Measurements from ENCODE around the gene EXOC7.

The EXOC7 gene

GRCh38 chr17:76121932-76122430 is 18.4 kb upstream of the EXOC7 start:
- Histone ChIP-seq H3K4ac (ENCODE audit: low read depth in 1 of 2, low read length in 2 of 2) (peak overlapping the region; percentile 24 to 74), H3K18ac (ENCODE audit: low read depth in 1 of 2, low read length in 2 of 2) (peak overlapping the region; percentile 61 to 78), H3K79me1 (replicated peaks; ENCODE audit: low read length, poor library complexity, severe bottlenecking) (no peaks in the 10 kb centered on the region), H3K4me1 (ENCODE audit: control insufficient read depth, insufficient read depth, low read depth, low read length) (peaks cover 16% of the 10 kb centered on the region), H2BK15ac (ENCODE audit: low read depth, poor library complexity, severe bottlenecking) (peak overlapping the region; percentile 60), H3K9me3 (ENCODE audit: control insufficient read depth, low read length) (no peaks in the 10 kb centered on the region), H3K27ac (ENCODE audit: low read length, poor library complexity, severe bottlenecking) (no peak overlapping the region), H4K91ac (ENCODE audit: low read length) (peak overlapping the region; percentile 89), H3K4me3 (ENCODE audit: insufficient read depth in 1 of 2, low read depth in 1 of 2, low read length in 2 of 2) (peak overlapping the region in 1 of 2 experiments; percentile 53), H2BK12ac (ENCODE audit: low read length in 2 of 2) (peak overlapping the region in 1 of 2 experiments; percentile 18), H3K4me2 (ENCODE audit: low read length, poor library complexity, severe bottlenecking) (peak overlapping the region; percentile 62), H2AFZ (ENCODE audit: low read depth, low read length) (peak overlapping the region; percentile 2), H2BK5ac (ENCODE audit: low read depth, low read length, poor library complexity, severe bottlenecking) (no peak overlapping the region), H3K9ac (ENCODE audit: low read length) (peak overlapping the region; percentile 80), H2AK5ac (ENCODE audit: low read length, severe bottlenecking) (no peak overlapping the region), H3K36me3 (ENCODE audit: control insufficient read depth in 1 of 2, insufficient read depth in 2 of 2, low read depth in 1 of 2, low read length in 2 of 2) (no peaks in the 10 kb centered on the region), H4K8ac (ENCODE audit: low read length) (peak overlapping the region; percentile 86), H2BK120ac (ENCODE audit: low read depth, low read length) (peak overlapping the region; percentile 77), H3K27me3 (ENCODE audit: control insufficient read depth in 1 of 2, insufficient read depth in 1 of 2, low read length in 2 of 2) (peaks cover 0 to 37% of the 10 kb centered on the region in 2 experiments), H3K14ac (ENCODE audit: low read length in 2 of 2) (no peak overlapping the region), H3K23ac (ENCODE audit: low read length in 2 of 2) (no peak overlapping the region)
- no peak for DNase-seq
- 47% methylated on average over 38 of the region's 42 CpGs for WGBS

- H2BK5ac ChIP-seq (ENCODE audit: low read depth, low read length, poor library complexity, severe bottlenecking), result no peak overlapping the region
- H3K79me1 ChIP-seq (replicated peaks; ENCODE audit: low read length, poor library complexity, severe bottlenecking), result no peaks in the 10 kb centered on the region
- peaks cover 16% of the 10 kb centered on the region for H3K4me1 ChIP-seq (ENCODE audit: control insufficient read depth, insufficient read depth, low read depth, low read length)
- H2BK15ac ChIP-seq (ENCODE audit: low read depth, poor library complexity, severe bottlenecking), result no peak overlapping the region
- no peak overlapping the region for H3K4me2 ChIP-seq (ENCODE audit: low read length, poor library complexity, severe bottlenecking)
- no peak overlapping the region for H3K4me3 ChIP-seq (ENCODE audit: insufficient read depth in 1 of 2, low read depth in 1 of 2, low read length in 2 of 2)
- no peak overlapping the region for H4K91ac ChIP-seq (ENCODE audit: low read length)
- H2BK12ac ChIP-seq (ENCODE audit: low read length in 2 of 2), result peak overlapping the region in 1 of 2 experiments; percentile 12
- no peak overlapping the region for H3K23ac ChIP-seq (ENCODE audit: low read length in 2 of 2)
- H2BK120ac ChIP-seq (ENCODE audit: low read depth, low read length), result no peak overlapping the region
- no peak overlapping the region for H2AK5ac ChIP-seq (ENCODE audit: low read length, severe bottlenecking)
- 79% methylated on average over 5 of the region's 5 CpGs for WGBS
- no peaks in the 10 kb centered on the region for H3K36me3 ChIP-seq (ENCODE audit: control insufficient read depth in 1 of 2, insufficient read depth in 2 of 2, low read depth in 1 of 2, low read length in 2 of 2)
- H3K9ac ChIP-seq (ENCODE audit: low read length), result no peak overlapping the region
- H3K4ac ChIP-seq (ENCODE audit: low read depth in 1 of 2, low read length in 2 of 2), result no peak overlapping the region
- H4K8ac ChIP-seq (ENCODE audit: low read length), result peak overlapping the region; percentile 88
- H2AFZ ChIP-seq (ENCODE audit: low read depth, low read length), result no peak overlapping the region
- no peaks in the 10 kb centered on the region for H3K9me3 ChIP-seq (ENCODE audit: control insufficient read depth, low read length)
- no peak for DNase-seq
- H3K14ac ChIP-seq (ENCODE audit: low read length in 2 of 2), result no peak overlapping the region
- H3K27ac ChIP-seq (ENCODE audit: low read length, poor library complexity, severe bottlenecking), result no peak overlapping the region
- no peak overlapping the region for H3K18ac ChIP-seq (ENCODE audit: low read depth in 1 of 2, low read length in 2 of 2)
- peaks cover 0 to 28% of the 10 kb centered on the region in 2 experiments for H3K27me3 ChIP-seq (ENCODE audit: control insufficient read depth in 1 of 2, insufficient read depth in 1 of 2, low read length in 2 of 2)
Measured at GRCh38 chr17:76120658-76121008, 17.0 kb upstream of the EXOC7 start.

- no peak overlapping the region for H3K4me3 ChIP-seq (ENCODE audit: insufficient read depth in 1 of 2, low read depth in 1 of 2, low read length in 2 of 2)
- 73% methylated on average over 19 of the region's 19 CpGs for WGBS
- H2AFZ ChIP-seq (ENCODE audit: low read depth, low read length), result no peak overlapping the region
- no peaks in the 10 kb centered on the region for H3K9me3 ChIP-seq (ENCODE audit: control insufficient read depth, low read length)
- H3K27me3 ChIP-seq (ENCODE audit: control insufficient read depth in 1 of 2, insufficient read depth in 1 of 2, low read length in 2 of 2), result peaks cover 0 to 21% of the 10 kb centered on the region in 2 experiments
- H3K14ac ChIP-seq (ENCODE audit: low read length in 2 of 2), result no peak overlapping the region
- no peak overlapping the region for H3K18ac ChIP-seq (ENCODE audit: low read depth in 1 of 2, low read length in 2 of 2)
- H3K4ac ChIP-seq (ENCODE audit: low read depth in 1 of 2, low read length in 2 of 2), result no peak overlapping the region
- H4K91ac ChIP-seq (ENCODE audit: low read length), result no peak overlapping the region
- H2BK5ac ChIP-seq (ENCODE audit: low read depth, low read length, poor library complexity, severe bottlenecking), result no peak overlapping the region
- no peak overlapping the region for H2AK5ac ChIP-seq (ENCODE audit: low read length, severe bottlenecking)
- H4K8ac ChIP-seq (ENCODE audit: low read length), result no peak overlapping the region
- no peak overlapping the region for H3K4me2 ChIP-seq (ENCODE audit: low read length, poor library complexity, severe bottlenecking)
- no peak for DNase-seq
- peaks cover 16% of the 10 kb centered on the region for H3K4me1 ChIP-seq (ENCODE audit: control insufficient read depth, insufficient read depth, low read depth, low read length)
- no peak overlapping the region for H3K23ac ChIP-seq (ENCODE audit: low read length in 2 of 2)
- H3K79me1 ChIP-seq (replicated peaks; ENCODE audit: low read length, poor library complexity, severe bottlenecking), result no peaks in the 10 kb centered on the region
- no peak overlapping the region for H2BK12ac ChIP-seq (ENCODE audit: low read length in 2 of 2)
- H3K9ac ChIP-seq (ENCODE audit: low read length), result no peak overlapping the region
- H3K27ac ChIP-seq (ENCODE audit: low read length, poor library complexity, severe bottlenecking), result no peak overlapping the region
- no peak overlapping the region for H2BK120ac ChIP-seq (ENCODE audit: low read depth, low read length)
- no peak overlapping the region for H2BK15ac ChIP-seq (ENCODE audit: low read depth, poor library complexity, severe bottlenecking)
- H3K36me3 ChIP-seq (ENCODE audit: control insufficient read depth in 1 of 2, insufficient read depth in 2 of 2, low read depth in 1 of 2, low read length in 2 of 2), result no peaks in the 10 kb centered on the region
Measured at GRCh38 chr17:76119409-76120371, 16.1 kb upstream of the EXOC7 start.

- peaks cover 5% of the 10 kb centered on the region for H3K4me1 ChIP-seq (ENCODE audit: control insufficient read depth, insufficient read depth, low read depth, low read length)
- H3K27ac ChIP-seq (ENCODE audit: low read length, poor library complexity, severe bottlenecking), result no peak overlapping the region
- no peak overlapping the region for H2BK120ac ChIP-seq (ENCODE audit: low read depth, low read length)
- H3K36me3 ChIP-seq (ENCODE audit: control insufficient read depth in 1 of 2, insufficient read depth in 2 of 2, low read depth in 1 of 2, low read length in 2 of 2), result no peaks in the 10 kb centered on the region
- H3K79me1 ChIP-seq (replicated peaks; ENCODE audit: low read length, poor library complexity, severe bottlenecking), result no peaks in the 10 kb centered on the region
- H3K9ac ChIP-seq (ENCODE audit: low read length), result no peak overlapping the region
- H3K9me3 ChIP-seq (ENCODE audit: control insufficient read depth, low read length), result no peaks in the 10 kb centered on the region
- H4K91ac ChIP-seq (ENCODE audit: low read length), result no peak overlapping the region
- no peak overlapping the region for H2BK12ac ChIP-seq (ENCODE audit: low read length in 2 of 2)
- no peak for DNase-seq
- no peak overlapping the region for H3K4ac ChIP-seq (ENCODE audit: low read depth in 1 of 2, low read length in 2 of 2)
- H3K18ac ChIP-seq (ENCODE audit: low read depth in 1 of 2, low read length in 2 of 2), result no peak overlapping the region
- H2BK15ac ChIP-seq (ENCODE audit: low read depth, poor library complexity, severe bottlenecking), result no peak overlapping the region
- H2BK5ac ChIP-seq (ENCODE audit: low read depth, low read length, poor library complexity, severe bottlenecking), result no peak overlapping the region
- H3K4me2 ChIP-seq (ENCODE audit: low read length, poor library complexity, severe bottlenecking), result no peak overlapping the region
- H3K23ac ChIP-seq (ENCODE audit: low read length in 2 of 2), result no peak overlapping the region
- 98% methylated on average over 7 of the region's 7 CpGs for WGBS
- no peak overlapping the region for H3K14ac ChIP-seq (ENCODE audit: low read length in 2 of 2)
- no peak overlapping the region for H2AFZ ChIP-seq (ENCODE audit: low read depth, low read length)
- peaks cover 0 to 4% of the 10 kb centered on the region in 2 experiments for H3K27me3 ChIP-seq (ENCODE audit: control insufficient read depth in 1 of 2, insufficient read depth in 1 of 2, low read length in 2 of 2)
- no peak overlapping the region for H2AK5ac ChIP-seq (ENCODE audit: low read length, severe bottlenecking)
- no peak overlapping the region for H3K4me3 ChIP-seq (ENCODE audit: insufficient read depth in 1 of 2, low read depth in 1 of 2, low read length in 2 of 2)
- H4K8ac ChIP-seq (ENCODE audit: low read length), result no peak overlapping the region
Measured at GRCh38 chr17:76115138-76115754, 11.7 kb upstream of the EXOC7 start.

All from mesenchymal stem cell (in vitro differentiated cells and primary cell).